ENCODE data around the gene PPP4R1.

The PPP4R1 gene

GRCh38 chr18:9545029-9545428, 69.3 kb downstream of the PPP4R1 start:
- H3K36me3 ChIP-seq (ENCODE audit: control insufficient read depth, insufficient read depth, low read length) = no peaks in the 10 kb centered on the region
- H3K27ac ChIP-seq = no peak overlapping the region

GRCh38 chr18:9542924-9543323, 71.4 kb downstream of the PPP4R1 start:
- Histone ChIP-seq H3K4me1 (no peaks in the 10 kb centered on the region), H3K4me3 (ENCODE audit: low read depth, low read length) (no peak overlapping the region), H3K79me2 (no peaks in the 10 kb centered on the region), H3K27ac (no peak overlapping the region), H3K36me3 (ENCODE audit: control insufficient read depth, insufficient read depth, low read length) (no peaks in the 10 kb centered on the region), H3K4me2 (ENCODE audit: low read length) (no peak overlapping the region), H3K27me3 (ENCODE audit: control insufficient read depth, insufficient read depth, low read length) (no peaks in the 10 kb centered on the region), H3K9me3 (ENCODE audit: control insufficient read depth, low read length) (no peaks in the 10 kb centered on the region), H2AFZ (no peak overlapping the region), H3K9ac (no peak overlapping the region)
- TF ChIP-seq CTCF (IDR thresholded peaks at IDR 0.05) = no peak

More at GRCh38 chr18:9545029-9545428, 69.3 kb downstream of the PPP4R1 start:
- no peak for TF ChIP-seq CTCF (IDR thresholded peaks at IDR 0.05)
- no peak overlapping the region for H3K4me3 ChIP-seq (ENCODE audit: low read depth, low read length)
- no peak overlapping the region for H3K9ac ChIP-seq
- no peaks in the 10 kb centered on the region for H3K4me1 ChIP-seq
- no peak overlapping the region for H2AFZ ChIP-seq
- H3K27me3 ChIP-seq (ENCODE audit: control insufficient read depth, insufficient read depth, low read length) = no peaks in the 10 kb centered on the region
- H3K79me2 ChIP-seq = no peaks in the 10 kb centered on the region
- H3K9me3 ChIP-seq (ENCODE audit: control insufficient read depth, low read length) = no peaks in the 10 kb centered on the region
- H3K4me2 ChIP-seq (ENCODE audit: low read length) = no peak overlapping the region

- no peak overlapping the region for H3K4me3 ChIP-seq (ENCODE audit: low read depth, low read length)
- no peak overlapping the region for H3K4me2 ChIP-seq (ENCODE audit: low read length)
- no peaks in the 10 kb centered on the region for H3K9me3 ChIP-seq (ENCODE audit: control insufficient read depth, low read length)
- no peaks in the 10 kb centered on the region for H3K4me1 ChIP-seq
- H3K27me3 ChIP-seq (ENCODE audit: control insufficient read depth, insufficient read depth, low read length) = no peaks in the 10 kb centered on the region
- no peak overlapping the region for H3K9ac ChIP-seq
- no peak for TF ChIP-seq CTCF (IDR thresholded peaks at IDR 0.05)
- no peak overlapping the region for H3K27ac ChIP-seq
- H3K36me3 ChIP-seq (ENCODE audit: control insufficient read depth, insufficient read depth, low read length) = no peaks in the 10 kb centered on the region
- H3K79me2 ChIP-seq = no peaks in the 10 kb centered on the region
- no peak overlapping the region for H2AFZ ChIP-seq
These were observed 74.4 kb downstream of the PPP4R1 start for GRCh38 chr18:9539938-9540337.

- Histone ChIP-seq H3K9me3 (ENCODE audit: control insufficient read depth, low read length) (no peaks in the 10 kb centered on the region), H2AFZ (no peak overlapping the region), H3K4me2 (ENCODE audit: low read length) (no peak overlapping the region), H3K4me3 (ENCODE audit: low read depth, low read length) (no peak overlapping the region), H3K4me1 (no peaks in the 10 kb centered on the region), H3K27ac (no peak overlapping the region), H3K9ac (no peak overlapping the region), H3K27me3 (ENCODE audit: control insufficient read depth, insufficient read depth, low read length) (no peaks in the 10 kb centered on the region), H3K79me2 (no peaks in the 10 kb centered on the region), H3K36me3 (ENCODE audit: control insufficient read depth, insufficient read depth, low read length) (no peaks in the 10 kb centered on the region)
- TF ChIP-seq CTCF (IDR thresholded peaks at IDR 0.05) = no peak
These were observed 75.1 kb downstream of the PPP4R1 start for GRCh38 chr18:9539283-9539682.

- H3K9ac ChIP-seq = no peak overlapping the region
- TF ChIP-seq CTCF (IDR thresholded peaks at IDR 0.05) = no peak
- H2AFZ ChIP-seq = no peak overlapping the region
- no peaks in the 10 kb centered on the region for H3K79me2 ChIP-seq
- no peak overlapping the region for H3K27ac ChIP-seq
- no peak overlapping the region for H3K4me2 ChIP-seq (ENCODE audit: low read length)
- H3K36me3 ChIP-seq (ENCODE audit: control insufficient read depth, insufficient read depth, low read length) = no peaks in the 10 kb centered on the region
- no peaks in the 10 kb centered on the region for H3K9me3 ChIP-seq (ENCODE audit: control insufficient read depth, low read length)
- no peaks in the 10 kb centered on the region for H3K4me1 ChIP-seq
- no peaks in the 10 kb centered on the region for H3K27me3 ChIP-seq (ENCODE audit: control insufficient read depth, insufficient read depth, low read length)
- no peak overlapping the region for H3K4me3 ChIP-seq (ENCODE audit: low read depth, low read length)
These were observed 76.7 kb downstream of the PPP4R1 start for GRCh38 chr18:9537677-9538076.
